ENCODE measurements around the gene SMAD2. TPM values are rescaled to one million over a fixed set of nuclear protein-coding genes. Genes with fewer than 3 reads are reported as not detected.
A peak's percentile ranks its signal among the peaks of the same experiment; 100 is the strongest.

SMAD2 gene
- polyA plus RNA-seq, 1 experiment: 52.2 TPM

DNA sequence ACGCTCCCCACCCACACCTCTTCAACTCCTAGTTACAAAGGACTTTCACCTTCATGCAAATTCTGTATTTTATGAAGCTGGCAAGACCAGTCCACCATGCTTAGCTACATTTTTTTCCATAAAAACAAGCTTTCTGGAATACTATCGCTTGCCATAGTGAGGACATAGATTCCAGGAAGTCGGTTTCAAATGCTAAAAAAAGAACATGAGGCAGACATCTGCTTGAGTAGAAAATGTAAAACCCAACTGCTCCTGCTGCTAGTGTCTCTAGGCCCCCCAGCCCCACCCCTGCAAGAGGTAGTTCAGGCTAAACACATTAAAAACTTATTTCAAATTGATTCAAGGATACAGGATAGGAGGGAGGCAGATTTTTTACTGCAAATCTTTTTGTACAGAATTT is 148.9 kb downstream of the SMAD2 start:
- no peak for DNase-seq (ENCODE audit: low read depth)
- H3K27me3 ChIP-seq (ENCODE audit: control insufficient read depth, insufficient read depth, low read length): no peaks in the 10 kb centered on the region; the same call in none of the 2 replicates
- POLR2A ChIA-PET: no interaction called here
- H3K36me3 ChIP-seq (ENCODE audit: control insufficient read depth, insufficient read depth, low read length): no peaks in the 10 kb centered on the region
- TF ChIP-seq, protein P1, sequence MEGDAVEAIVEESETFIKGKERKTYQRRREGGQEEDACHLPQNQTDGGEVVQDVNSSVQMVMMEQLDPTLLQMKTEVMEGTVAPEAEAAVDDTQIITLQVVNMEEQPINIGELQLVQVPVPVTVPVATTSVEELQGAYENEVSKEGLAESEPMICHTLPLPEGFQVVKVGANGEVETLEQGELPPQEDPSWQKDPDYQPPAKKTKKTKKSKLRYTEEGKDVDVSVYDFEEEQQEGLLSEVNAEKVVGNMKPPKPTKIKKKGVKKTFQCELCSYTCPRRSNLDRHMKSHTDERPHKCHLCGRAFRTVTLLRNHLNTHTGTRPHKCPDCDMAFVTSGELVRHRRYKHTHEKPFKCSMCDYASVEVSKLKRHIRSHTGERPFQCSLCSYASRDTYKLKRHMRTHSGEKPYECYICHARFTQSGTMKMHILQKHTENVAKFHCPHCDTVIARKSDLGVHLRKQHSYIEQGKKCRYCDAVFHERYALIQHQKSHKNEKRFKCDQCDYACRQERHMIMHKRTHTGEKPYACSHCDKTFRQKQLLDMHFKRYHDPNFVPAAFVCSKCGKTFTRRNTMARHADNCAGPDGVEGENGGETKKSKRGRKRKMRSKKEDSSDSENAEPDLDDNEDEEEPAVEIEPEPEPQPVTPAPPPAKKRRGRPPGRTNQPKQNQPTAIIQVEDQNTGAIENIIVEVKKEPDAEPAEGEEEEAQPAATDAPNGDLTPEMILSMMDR (IDR thresholded peaks at IDR 0.05; ENCODE audit: insufficient read depth, low read depth, low read length): no peak
- CTCF ChIA-PET: interaction anchor here (1.0 to 4.1 kb wide), 2 partner anchors 9 to 241 kb away, joined by 3 to 17 read pairs; no protein-coding TSS in a partner anchor
- H3K4me3 ChIP-seq (ENCODE audit: low read depth, low read length): no peak overlapping the region

DNA sequence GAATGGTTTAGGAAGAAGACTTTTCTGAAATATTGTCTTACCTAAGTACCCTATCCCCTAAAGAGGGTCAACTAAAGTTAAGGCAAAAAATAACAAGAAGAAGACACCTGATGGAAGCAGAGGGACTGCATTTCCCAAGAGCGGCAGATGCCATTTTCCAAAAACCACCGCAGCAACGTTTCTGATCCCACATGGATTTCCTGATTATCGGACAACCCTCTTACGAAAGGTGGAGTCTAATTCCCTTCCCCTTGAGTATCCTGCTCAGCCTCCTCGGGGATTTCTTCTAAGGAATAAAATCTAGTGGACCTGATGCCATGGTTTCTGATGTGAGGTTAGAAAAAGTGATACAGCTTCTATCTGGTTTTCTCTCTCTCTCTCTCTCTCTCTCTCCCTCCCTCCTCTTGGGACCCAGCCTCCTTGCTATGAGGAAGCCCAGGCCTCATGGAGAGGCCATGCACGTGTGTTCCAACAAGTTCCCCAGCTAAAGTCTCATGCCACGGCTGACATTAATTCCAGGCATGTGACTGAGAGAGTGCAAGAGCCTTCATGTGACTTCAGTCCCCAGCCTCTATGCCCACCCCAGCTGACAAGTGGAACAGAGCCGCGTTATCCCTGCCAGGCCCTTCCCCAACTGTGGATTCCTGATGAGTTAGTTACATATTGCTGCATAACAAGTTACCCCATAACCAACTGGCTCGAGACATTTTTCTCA is 150.3 kb downstream of the SMAD2 start:
- no peaks in the 10 kb centered on the region for H3K36me3 ChIP-seq (ENCODE audit: control insufficient read depth, insufficient read depth, low read length)
- TF ChIP-seq, protein P1 (IDR thresholded peaks at IDR 0.05; ENCODE audit: insufficient read depth, low read depth, low read length): no peak
- DNase-seq (ENCODE audit: low read depth): no peak
- ChIA-PET CTCF (interaction anchor here (1.0 to 4.1 kb wide), 2 partner anchors 8 to 15 kb away, joined by 3 to 17 read pairs; no protein-coding TSS in a partner anchor), POLR2A (no interaction called here)
- H3K27me3 ChIP-seq (ENCODE audit: control insufficient read depth, insufficient read depth, low read length): peaks cover 4% of the 10 kb centered on the region
- H3K4me3 ChIP-seq (ENCODE audit: low read depth, low read length): no peak overlapping the region

DNA sequence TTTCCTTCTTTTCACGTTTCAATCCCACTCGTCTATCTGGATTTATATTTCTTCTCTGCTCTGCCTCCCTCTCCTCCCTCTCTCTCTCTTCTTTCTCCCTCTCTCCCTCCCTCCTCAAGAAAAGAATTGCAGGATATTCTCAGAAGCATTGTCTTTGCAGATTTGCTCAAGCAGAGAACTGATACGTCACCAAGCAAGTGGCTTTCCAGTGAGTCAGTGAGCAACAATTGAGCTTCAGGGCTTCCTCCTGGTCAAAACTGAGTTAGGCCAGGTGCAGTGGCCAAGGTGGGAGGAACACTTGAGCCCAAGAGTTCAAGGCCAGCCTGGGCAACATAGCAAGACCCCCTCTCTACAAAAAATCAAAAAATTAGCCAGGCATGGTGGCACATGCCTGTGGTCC is 151.1 kb downstream of the SMAD2 start:
- ChIA-PET POLR2A (no interaction called here), CTCF (interaction anchor here (1.0 kb wide), 1 partner anchor 15 kb away, joined by 3 read pairs; no protein-coding TSS in a partner anchor)
- no peak for DNase-seq (ENCODE audit: low read depth)
- no peak overlapping the region for H3K4me3 ChIP-seq (ENCODE audit: low read depth, low read length)
- H3K27me3 ChIP-seq (ENCODE audit: control insufficient read depth, insufficient read depth, low read length): peaks cover 4% of the 10 kb centered on the region; the same call in 1 of the 2 replicates
- H3K36me3 ChIP-seq (ENCODE audit: control insufficient read depth, insufficient read depth, low read length): no peaks in the 10 kb centered on the region
- TF ChIP-seq, protein P1 (IDR thresholded peaks at IDR 0.05; ENCODE audit: insufficient read depth, low read depth, low read length): no peak

DNA sequence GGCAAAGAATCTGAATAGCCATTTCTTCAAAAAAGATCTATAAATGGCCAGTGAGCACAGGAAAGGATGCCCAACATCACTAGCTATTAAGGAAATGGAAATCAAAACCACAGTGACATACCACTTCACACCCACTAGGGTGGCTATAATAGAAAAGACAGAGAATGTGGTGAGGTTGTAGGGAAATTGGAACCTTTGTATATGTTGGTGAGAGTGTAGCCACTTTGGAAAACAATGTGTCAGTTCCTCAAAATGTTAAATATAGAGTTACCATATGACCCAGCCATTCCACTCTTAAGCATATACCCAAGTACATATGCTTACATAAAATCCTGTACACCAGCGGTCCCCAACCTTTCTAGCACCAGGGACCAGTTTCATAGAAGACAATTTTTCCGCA is 152.8 kb downstream of the SMAD2 start:
- Histone ChIP-seq H3K36me3 (ENCODE audit: control insufficient read depth, insufficient read depth, low read length) (no peaks in the 10 kb centered on the region), H3K4me3 (ENCODE audit: low read depth, low read length) (no peak overlapping the region), H3K27me3 (ENCODE audit: control insufficient read depth, insufficient read depth, low read length) (peaks cover 4% of the 10 kb centered on the region; the same call in 1 of the 2 replicates)
- TF ChIP-seq, protein P1 (IDR thresholded peaks at IDR 0.05; ENCODE audit: insufficient read depth, low read depth, low read length): no peak
- CTCF ChIA-PET: interaction anchor here (0.9 to 1.4 kb wide), 3 partner anchors 12 to 254 kb away, joined by 3 to 6 read pairs (median 3); no protein-coding TSS in a partner anchor
- no peak for DNase-seq (ENCODE audit: low read depth)
- POLR2A ChIA-PET: no interaction called here

DNA sequence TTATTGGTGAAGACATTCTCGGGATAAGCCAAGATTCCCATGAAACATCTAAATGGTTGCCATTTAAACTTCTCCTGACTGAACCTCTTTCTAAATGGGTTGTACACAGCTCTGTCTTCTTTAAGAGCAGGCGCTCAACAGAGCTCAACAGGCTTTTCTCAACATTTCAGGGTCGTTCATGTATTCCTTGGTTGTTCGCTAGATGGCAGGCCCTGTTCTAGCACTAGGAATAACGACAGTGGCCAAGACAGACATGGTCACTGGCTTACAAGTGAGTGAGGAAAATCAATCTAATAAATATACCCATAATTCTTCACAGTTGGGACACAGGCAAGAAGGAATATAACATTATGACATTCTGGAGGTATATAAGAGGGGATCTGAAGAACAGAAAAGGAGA is 154.5 kb downstream of the SMAD2 start:
- POLR2A ChIA-PET: no interaction called here
- Histone ChIP-seq H3K36me3 (ENCODE audit: control insufficient read depth, insufficient read depth, low read length) (no peaks in the 10 kb centered on the region), H3K27me3 (ENCODE audit: control insufficient read depth, insufficient read depth, low read length) (peaks cover 4% of the 10 kb centered on the region; the same call in 1 of the 2 replicates), H3K4me3 (ENCODE audit: low read depth, low read length) (no peak overlapping the region)
- TF ChIP-seq, protein P1 (IDR thresholded peaks at IDR 0.05; ENCODE audit: insufficient read depth, low read depth, low read length): peak; percentile 46; the same call in 1 of the 2 replicates
- CTCF ChIA-PET: interaction anchor here (0.9 to 3.4 kb wide), 7 partner anchors 19 to 250 kb away, joined by 3 to 24 read pairs (median 5); no protein-coding TSS in a partner anchor
- DNase-seq (ENCODE audit: low read depth): no peak
